DOHH2 (cell line): ENCODE measurements around the gene OLR1.

Experiments
- CTCF ChIP-seq: fragments of 200-600 bp; sonication (generic); IDR thresholded peaks from one replicate; pipeline ENCODE4 v1.5.1; 2014; ENCODE audit warnings: antibody characterized with exemption, mild to moderate bottlenecking, low read depth, low read length; ENCODE audit not compliant: poor library complexity, severe bottlenecking
- EZH2phosphoT487 ChIP-seq: fragments of 200-600 bp; sonication (generic); IDR thresholded peaks from 2 replicates; pipeline ENCODE4 v1.6.1; 2017; ENCODE audit warnings: borderline replicate concordance, mild to moderate bottlenecking, antibody characterized with exemption, low read length, moderate library complexity, mixed read lengths

GRCh38 chr12:10160617-10161385 is 11.1 kb downstream of the OLR1 start:
- no peak for TF ChIP-seq CTCF
- TF ChIP-seq EZH2phosphoT487: no peak
